ENCODE data around the gene CSNK1A1L. TPM values are rescaled to one million over a fixed set of nuclear protein-coding genes. Genes with fewer than 3 reads are reported as not detected.

The CSNK1A1L gene
- total RNA-seq, 4 donors from 2014 or later: not detected

DNA sequence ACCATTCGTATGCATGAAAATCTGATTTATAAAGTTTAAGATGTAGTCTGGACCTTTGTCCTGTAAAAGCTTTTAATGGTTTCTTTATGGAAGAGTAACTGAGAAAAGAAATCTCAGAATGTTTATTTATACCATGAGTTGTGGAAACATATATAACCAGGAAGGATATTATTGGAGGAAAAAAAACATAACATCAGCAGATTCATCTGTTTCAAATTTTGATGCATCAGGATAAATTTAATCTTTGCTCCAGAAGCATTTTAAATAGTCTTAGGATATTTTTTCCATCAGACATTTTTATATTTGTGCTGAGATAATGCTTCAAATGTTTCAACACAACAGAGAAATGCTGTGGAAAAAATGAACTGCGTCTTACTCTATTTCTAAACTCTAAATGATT, 31.2 kb upstream of the CSNK1A1L start:
- H3K27ac ChIP-seq: no peak overlapping the region

DNA sequence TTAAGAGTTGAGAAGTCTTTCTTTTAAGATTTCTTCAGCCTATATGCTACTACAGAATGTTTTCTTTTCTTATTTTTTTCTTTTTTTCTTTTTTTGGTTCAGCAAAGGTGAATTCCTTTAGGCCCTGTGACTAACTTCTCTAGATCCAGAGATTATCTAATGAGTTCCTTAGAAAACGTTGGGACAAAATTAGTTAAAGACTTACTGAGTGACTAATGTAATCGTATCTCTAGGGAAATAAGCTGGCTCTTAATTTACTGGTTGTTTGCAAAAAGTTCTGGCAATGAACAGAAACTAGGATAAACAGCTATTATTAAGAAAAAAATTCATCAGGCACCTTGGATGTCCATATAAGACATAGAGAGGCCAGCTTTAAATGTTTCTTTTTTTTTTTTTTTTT, 30.7 kb upstream of the CSNK1A1L start:
- H3K27me3 ChIP-seq: no peaks in the 10 kb centered on the region
- TF ChIP-seq POLR2A (IDR thresholded peaks at IDR 0.05): no peak
- TF ChIP-seq, protein P1, sequence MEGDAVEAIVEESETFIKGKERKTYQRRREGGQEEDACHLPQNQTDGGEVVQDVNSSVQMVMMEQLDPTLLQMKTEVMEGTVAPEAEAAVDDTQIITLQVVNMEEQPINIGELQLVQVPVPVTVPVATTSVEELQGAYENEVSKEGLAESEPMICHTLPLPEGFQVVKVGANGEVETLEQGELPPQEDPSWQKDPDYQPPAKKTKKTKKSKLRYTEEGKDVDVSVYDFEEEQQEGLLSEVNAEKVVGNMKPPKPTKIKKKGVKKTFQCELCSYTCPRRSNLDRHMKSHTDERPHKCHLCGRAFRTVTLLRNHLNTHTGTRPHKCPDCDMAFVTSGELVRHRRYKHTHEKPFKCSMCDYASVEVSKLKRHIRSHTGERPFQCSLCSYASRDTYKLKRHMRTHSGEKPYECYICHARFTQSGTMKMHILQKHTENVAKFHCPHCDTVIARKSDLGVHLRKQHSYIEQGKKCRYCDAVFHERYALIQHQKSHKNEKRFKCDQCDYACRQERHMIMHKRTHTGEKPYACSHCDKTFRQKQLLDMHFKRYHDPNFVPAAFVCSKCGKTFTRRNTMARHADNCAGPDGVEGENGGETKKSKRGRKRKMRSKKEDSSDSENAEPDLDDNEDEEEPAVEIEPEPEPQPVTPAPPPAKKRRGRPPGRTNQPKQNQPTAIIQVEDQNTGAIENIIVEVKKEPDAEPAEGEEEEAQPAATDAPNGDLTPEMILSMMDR (IDR thresholded peaks at IDR 0.05): no peak
- H3K27ac ChIP-seq: no peak overlapping the region
- H3K36me3 ChIP-seq: no peaks in the 10 kb centered on the region
- H3K4me1 ChIP-seq: no peaks in the 10 kb centered on the region
- no peaks in the 10 kb centered on the region for H3K9me3 ChIP-seq
- no peak overlapping the region for H3K4me3 ChIP-seq (replicated peaks in 1 of 3)
- 65 to 66% methylated on average over 2 of the region's 2 CpGs for WGBS, 2 donors
- intact Hi-C loops (cut with DNase I): no loop called here
- no peak for DNase-seq

More for the DNA sequence above, 31.2 kb upstream of the CSNK1A1L start:
- intact Hi-C loops (cut with DNase I): no loop called here
- Histone ChIP-seq H3K4me3 (replicated peaks in 1 of 3) (no peak overlapping the region), H3K4me1 (no peaks in the 10 kb centered on the region), H3K27me3 (no peaks in the 10 kb centered on the region), H3K36me3 (no peaks in the 10 kb centered on the region), H3K9me3 (no peaks in the 10 kb centered on the region)
- TF ChIP-seq POLR2A (IDR thresholded peaks at IDR 0.05): no peak
- TF ChIP-seq, protein P1 (IDR thresholded peaks at IDR 0.05): no peak
- no peak for DNase-seq
- 84 to 88% methylated on average over 2 of the region's 2 CpGs for WGBS, 2 donors

DNA sequence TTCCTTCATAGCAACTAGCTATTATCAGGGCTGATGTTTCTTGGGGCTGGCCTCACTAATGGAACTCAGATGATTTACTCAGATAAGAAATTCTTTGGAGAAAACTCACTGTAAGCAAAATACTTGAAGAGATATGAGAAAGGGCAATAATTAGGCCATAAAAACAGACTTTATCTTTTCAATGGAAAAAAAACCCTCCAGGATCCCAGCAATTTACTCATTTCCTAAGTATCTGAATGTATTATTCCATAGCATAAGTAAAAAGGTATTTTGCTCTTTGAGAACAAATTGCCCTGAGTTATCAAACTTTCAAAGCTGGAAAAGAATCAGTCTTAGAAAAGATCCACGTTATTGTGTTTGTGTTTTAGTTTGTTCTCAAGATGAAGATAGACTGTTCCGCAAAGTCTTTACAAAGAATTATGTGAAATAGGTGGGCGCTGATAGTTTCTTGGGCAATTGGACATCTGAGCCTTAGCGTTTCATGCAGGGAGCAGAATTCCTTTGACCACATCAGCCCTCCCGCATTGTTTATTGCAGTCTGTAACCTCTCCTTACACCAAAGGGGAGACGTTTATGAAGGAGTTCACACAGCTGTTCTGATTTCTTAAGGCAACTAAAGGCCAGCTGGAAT, 29.1 kb upstream of the CSNK1A1L start:
- no peak for DNase-seq
- H3K4me3 ChIP-seq (replicated peaks in 1 of 3): no peak overlapping the region
- WGBS, 2 donors: 69 to 71% methylated on average over 6 of the region's 6 CpGs
- H3K4me1 ChIP-seq: no peaks in the 10 kb centered on the region
- intact Hi-C loops (cut with DNase I): no loop called here
- H3K27me3 ChIP-seq: no peaks in the 10 kb centered on the region
- no peaks in the 10 kb centered on the region for H3K9me3 ChIP-seq
- H3K27ac ChIP-seq: no peak overlapping the region
- H3K36me3 ChIP-seq: no peaks in the 10 kb centered on the region
- no peak for TF ChIP-seq POLR2A (IDR thresholded peaks at IDR 0.05)

DNA sequence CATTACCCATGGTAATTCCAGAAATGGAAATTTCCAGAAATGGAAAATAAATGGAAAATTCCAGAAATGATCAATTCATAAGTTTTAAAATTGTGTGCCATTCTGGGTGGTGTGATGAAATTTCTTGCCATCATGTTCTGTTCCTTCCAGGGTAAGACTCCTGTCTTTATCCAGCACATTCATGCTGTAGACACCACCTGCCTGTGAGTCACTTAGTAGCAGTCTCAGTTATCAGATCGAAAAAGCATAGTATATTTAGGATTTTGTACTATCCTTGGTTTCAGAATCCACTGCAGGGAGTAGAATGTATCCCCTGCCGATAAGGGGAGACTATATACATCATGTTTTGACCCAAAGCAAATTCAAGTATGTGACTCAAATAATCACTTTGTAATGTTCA, 26.7 kb upstream of the CSNK1A1L start:
- Histone ChIP-seq H3K4me1 (no peaks in the 10 kb centered on the region), H3K36me3 (no peaks in the 10 kb centered on the region), H3K4me3 (replicated peaks in 1 of 3) (no peak overlapping the region), H3K9me3 (no peaks in the 10 kb centered on the region), H3K27ac (no peak overlapping the region), H3K27me3 (no peaks in the 10 kb centered on the region)
- WGBS, 2 donors: 90 to 91% methylated on average over 2 of the region's 2 CpGs
- no peak for DNase-seq
- no peak for TF ChIP-seq POLR2A (IDR thresholded peaks at IDR 0.05)
- intact Hi-C loops (cut with DNase I): no loop called here

DNA sequence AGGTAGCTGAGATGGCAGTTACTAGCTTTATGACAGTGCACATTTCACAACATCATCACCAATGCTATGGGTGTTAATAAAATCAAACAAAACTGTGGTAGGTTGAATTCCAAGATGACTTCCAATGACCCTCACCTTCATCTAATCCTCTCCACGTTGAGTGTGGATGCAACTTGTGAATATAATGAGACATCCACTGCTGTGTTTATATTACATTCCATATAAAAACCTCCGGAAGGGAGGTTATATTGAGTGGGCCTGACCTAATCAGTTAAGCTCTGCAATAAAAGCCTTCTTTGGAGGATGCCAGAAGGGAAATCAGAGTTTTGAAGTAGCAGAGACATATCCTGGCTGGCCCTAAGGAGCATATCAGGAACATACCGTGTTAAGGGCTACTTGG, 25.6 kb upstream of the CSNK1A1L start:
- Histone ChIP-seq H3K4me3 (replicated peaks in 1 of 3) (no peak overlapping the region), H3K4me1 (no peaks in the 10 kb centered on the region), H3K27ac (no peak overlapping the region), H3K9me3 (no peaks in the 10 kb centered on the region), H3K27me3 (no peaks in the 10 kb centered on the region), H3K36me3 (no peaks in the 10 kb centered on the region)
- no peak for TF ChIP-seq POLR2A (IDR thresholded peaks at IDR 0.05)
- TF ChIP-seq, protein P1 (IDR thresholded peaks at IDR 0.05): no peak
- DNase-seq: no peak
- intact Hi-C loops (cut with DNase I): no loop called here
- 69 to 76% methylated on average over 3 of the region's 3 CpGs for WGBS, 2 donors

DNA sequence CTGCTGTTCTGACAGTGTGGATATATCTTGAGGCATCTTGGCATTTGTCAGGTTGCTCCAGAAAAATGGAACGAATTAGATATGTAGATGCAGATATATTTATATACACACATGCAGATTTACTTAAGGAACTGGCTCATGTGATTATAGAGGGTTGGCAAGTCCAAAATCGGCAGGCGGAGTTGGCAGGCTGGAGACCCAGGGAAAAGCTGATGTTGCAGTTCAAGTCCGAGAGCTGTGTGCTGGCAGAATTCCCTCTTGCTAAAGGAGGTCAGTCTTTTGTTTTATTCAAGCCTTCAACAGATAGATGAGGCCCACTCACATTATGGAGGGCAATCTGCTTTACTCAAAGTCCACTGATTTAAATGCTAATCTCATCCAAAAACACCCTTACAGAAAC, 24.4 kb upstream of the CSNK1A1L start:
- H3K4me1 ChIP-seq: no peaks in the 10 kb centered on the region
- TF ChIP-seq POLR2A (IDR thresholded peaks at IDR 0.05): no peak
- TF ChIP-seq, protein P1 (IDR thresholded peaks at IDR 0.05): no peak
- no peak overlapping the region for H3K4me3 ChIP-seq (replicated peaks in 1 of 3)
- H3K36me3 ChIP-seq: no peaks in the 10 kb centered on the region
- DNase-seq: no peak
- H3K9me3 ChIP-seq: no peaks in the 10 kb centered on the region
- no peaks in the 10 kb centered on the region for H3K27me3 ChIP-seq
- no peak overlapping the region for H3K27ac ChIP-seq
- 65 to 85% methylated on average over 4 of the region's 4 CpGs for WGBS, 2 donors
- intact Hi-C loops (cut with DNase I): no loop called here

Measured in thyroid gland (tissue), 4 donors.